ENCODE data around the gene RNASE8. TPM values are rescaled to one million over a fixed set of nuclear protein-coding genes. Genes with fewer than 3 reads are reported as not detected.

Gene RNASE8
- total RNA-seq, 2 donors from 2014 or later: not detected

GRCh38 chr14:21101802-21102413 is 44.3 kb downstream of the RNASE8 start:
- DNase-seq (ENCODE audit: low spot score): no peak
- Histone ChIP-seq H3K36me3 (no peaks in the 10 kb centered on the region), H3K9me3 (no peaks in the 10 kb centered on the region), H3K4me3 (no peak overlapping the region), H3K4me1 (replicated peaks) (peaks cover 17% of the 10 kb centered on the region), H3K27me3 (replicated peaks; ENCODE audit: insufficient read depth) (no peaks in the 10 kb centered on the region), H3K27ac (no peak overlapping the region)
- intact Hi-C loops (cut with DNase I): loop anchor here (5.0 to 10.0 kb wide), 2 partner anchors 283 to 420 kb away; partner anchors contain the start of genes RNASE4 and SUPT16H
- 86% methylated on average over 8 of the region's 8 CpGs for WGBS
- TF ChIP-seq POLR2AphosphoS5 (IDR thresholded peaks at IDR 0.05) (no peak), CTCF (IDR thresholded peaks at IDR 0.05) (no peak)

- H3K4me3 ChIP-seq: peak overlapping the region; percentile 61 to 73
- 18% methylated on average over 9 of the region's 9 CpGs for WGBS
- no peaks in the 10 kb centered on the region for H3K27me3 ChIP-seq (replicated peaks; ENCODE audit: insufficient read depth)
- H3K9me3 ChIP-seq: no peaks in the 10 kb centered on the region
- TF ChIP-seq POLR2AphosphoS5 (IDR thresholded peaks at IDR 0.05): no peak
- no peak for TF ChIP-seq CTCF (IDR thresholded peaks at IDR 0.05)
- TF ChIP-seq POLR2A (IDR thresholded peaks at IDR 0.05): no peak
- H3K4me1 ChIP-seq (replicated peaks): peaks cover 17% of the 10 kb centered on the region
- peak overlapping the region; percentile 93 to 99 for H3K27ac ChIP-seq
- H3K36me3 ChIP-seq: no peaks in the 10 kb centered on the region
- no peak for DNase-seq (ENCODE audit: low spot score)
- intact Hi-C loops (cut with DNase I): loop anchor here (5.0 to 10.0 kb wide), 2 partner anchors 282 to 420 kb away; partner anchors contain the start of genes RNASE4 and SUPT16H
Observed at GRCh38 chr14:21102521-21103410, 45.1 kb downstream of the RNASE8 start.

GRCh38 chr14:21103411-21103709 is 45.7 kb downstream of the RNASE8 start:
- intact Hi-C loops (cut with DNase I): loop anchor here (5.0 to 10.0 kb wide), 2 partner anchors 281 to 421 kb away; partner anchors contain the start of genes RNASE4 and SUPT16H
- DNase-seq (ENCODE audit: low spot score): no peak
- no peaks in the 10 kb centered on the region for H3K9me3 ChIP-seq
- peak overlapping the region; percentile 93 to 99 for H3K27ac ChIP-seq
- under 1% methylated on average over 9 of the region's 9 CpGs for WGBS
- H3K27me3 ChIP-seq (replicated peaks; ENCODE audit: insufficient read depth): no peaks in the 10 kb centered on the region
- TF ChIP-seq CTCF (IDR thresholded peaks at IDR 0.05): no peak
- peak; percentile 17 for TF ChIP-seq POLR2A (IDR thresholded peaks at IDR 0.05)
- H3K4me1 ChIP-seq (replicated peaks): peaks cover 17% of the 10 kb centered on the region
- H3K36me3 ChIP-seq: no peaks in the 10 kb centered on the region
- H3K4me3 ChIP-seq: peak overlapping the region; percentile 61 to 73

GRCh38 chr14:21103710-21104447 is 46.3 kb downstream of the RNASE8 start:
- intact Hi-C loops (cut with DNase I): loop anchor here (1.0 to 10.0 kb wide), 4 partner anchors 12 to 422 kb away; partner anchors contain the start of genes ARHGEF40, RNASE4 and SUPT16H
- WGBS: under 1% methylated on average over 52 of the region's 62 CpGs
- no peaks in the 10 kb centered on the region for H3K27me3 ChIP-seq (replicated peaks; ENCODE audit: insufficient read depth)
- H3K4me3 ChIP-seq: peak overlapping the region; percentile 61 to 73
- TF ChIP-seq POLR2A (IDR thresholded peaks at IDR 0.05) (peak; percentile 94), CTCF (IDR thresholded peaks at IDR 0.05) (peak; percentile 52 to 95 (median 68)), POLR2AphosphoS5 (IDR thresholded peaks at IDR 0.05) (peak; percentile 92)
- no peaks in the 10 kb centered on the region for H3K9me3 ChIP-seq
- DNase-seq (ENCODE audit: low spot score): peak; percentile 96
- H3K36me3 ChIP-seq: no peaks in the 10 kb centered on the region
- peak overlapping the region; percentile 93 to 99 for H3K27ac ChIP-seq
- H3K4me1 ChIP-seq (replicated peaks): peaks cover 17% of the 10 kb centered on the region

All from prostate gland (tissue), 2 donors.